HG02588 (cell line): Measurements from ENCODE around the gene RBM6.
"Not testable (repeated sequence)": the region's sequence is repeated elsewhere in the genome, so short reads cannot be mapped to it uniquely, and the experiment has no call there.

ENCODE experiments used
- ATAC-seq: cut with Tn5 transposase; IDR thresholded peaks from one replicate; pipeline ENCODE4 v1.9.1; 2021; ENCODE audit warnings: mild to moderate bottlenecking, moderate library complexity; ENCODE audit not compliant: unreplicated experiment

The RBM6 gene

DNA sequence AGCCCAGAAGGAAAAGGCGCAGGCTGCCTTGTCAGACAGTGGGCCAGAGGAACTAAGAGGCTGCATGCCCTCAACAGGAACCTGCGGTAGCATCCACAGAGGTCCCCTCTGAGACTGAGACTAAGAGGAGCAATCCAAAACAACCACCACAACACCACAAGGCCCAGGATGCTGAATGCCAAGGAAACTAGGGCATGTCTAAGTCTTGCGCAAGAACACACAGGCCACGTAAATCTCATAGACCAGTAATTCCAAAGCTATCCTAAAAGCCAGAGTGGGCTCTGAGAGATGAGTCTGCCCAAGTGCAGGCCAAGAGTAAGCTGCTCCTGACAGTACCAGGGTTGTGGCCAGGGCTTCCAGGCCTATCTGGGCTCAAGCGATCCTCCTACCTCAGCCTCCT lies 23.3 kb upstream of the RBM6 start:
- no peak for ATAC-seq

DNA sequence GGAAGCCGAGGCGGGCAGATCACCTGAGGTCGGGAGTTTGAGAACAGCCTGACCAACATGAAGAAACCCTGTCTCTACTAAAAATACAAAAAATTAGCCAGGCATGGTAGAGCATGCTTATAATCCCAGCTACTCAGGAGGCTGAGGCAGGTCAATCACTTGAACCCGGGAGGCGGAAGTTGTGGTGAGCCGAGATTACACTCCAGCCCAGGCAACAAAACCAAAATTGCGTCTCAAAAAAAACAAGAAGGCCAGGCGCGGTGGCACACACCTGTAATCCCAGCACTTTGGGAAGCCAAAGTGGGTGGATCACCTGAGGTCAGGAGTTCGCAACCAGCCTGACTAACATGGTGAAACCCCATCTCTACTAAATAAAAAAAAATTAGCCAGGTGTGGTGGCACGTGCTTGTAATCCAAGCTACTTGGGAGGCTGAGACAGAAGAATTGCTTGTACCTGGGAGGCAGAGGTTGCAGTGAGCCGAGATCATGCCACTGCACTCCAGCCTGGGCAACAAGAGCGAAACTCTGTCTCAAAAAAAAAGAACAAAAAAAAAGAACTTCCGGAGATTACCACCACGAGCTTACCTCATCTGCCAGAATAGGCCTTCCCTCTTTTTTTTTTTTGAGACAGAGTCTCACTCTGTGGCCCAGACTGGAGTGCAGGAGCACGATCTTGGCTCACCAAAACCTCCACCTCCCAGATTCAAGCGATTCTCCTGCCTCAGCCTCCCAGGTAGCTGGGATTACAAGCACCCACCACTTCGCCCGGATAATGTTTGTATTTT lies 22.0 kb upstream of the RBM6 start:
- not testable (repeated sequence) for ATAC-seq

DNA sequence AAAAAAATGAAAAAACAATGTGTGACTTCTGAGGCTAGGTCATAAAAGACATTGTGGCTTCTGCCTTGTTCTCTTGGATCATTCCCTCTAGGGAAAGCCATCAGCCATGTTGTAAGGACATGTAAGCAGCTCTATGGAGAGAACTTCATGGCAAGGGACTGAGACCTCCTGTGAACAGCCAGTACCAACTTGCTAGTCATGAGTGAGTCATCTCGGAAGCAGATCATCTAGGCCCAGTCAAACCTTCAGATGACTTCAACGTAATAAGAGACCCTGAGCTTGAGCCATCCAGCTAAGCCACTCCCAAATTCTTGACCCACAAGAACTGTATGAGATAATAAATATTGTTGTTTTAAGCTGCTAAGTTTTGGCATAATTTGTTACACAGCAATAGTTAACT lies 15.3 kb upstream of the RBM6 start:
- ATAC-seq = no peak

DNA sequence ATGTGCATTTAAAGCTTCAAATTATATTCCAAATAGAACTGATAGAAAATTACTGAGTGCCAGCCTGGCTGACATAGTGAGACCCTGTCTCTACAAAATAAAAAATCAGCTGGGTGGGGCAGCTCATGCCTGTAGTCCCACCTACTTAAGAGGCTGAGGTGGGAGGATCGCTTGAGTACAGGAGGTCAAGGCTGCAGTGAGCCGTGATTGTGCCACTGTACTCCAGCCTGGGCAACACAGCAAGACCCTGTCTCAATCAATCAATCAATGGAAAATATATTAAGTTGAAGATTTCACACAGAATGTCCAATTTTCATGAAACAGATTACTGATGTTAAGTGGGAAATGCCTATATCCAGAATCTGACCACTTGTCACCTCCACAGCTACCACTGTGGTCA lies 14.5 kb upstream of the RBM6 start:
- ATAC-seq = no peak

DNA sequence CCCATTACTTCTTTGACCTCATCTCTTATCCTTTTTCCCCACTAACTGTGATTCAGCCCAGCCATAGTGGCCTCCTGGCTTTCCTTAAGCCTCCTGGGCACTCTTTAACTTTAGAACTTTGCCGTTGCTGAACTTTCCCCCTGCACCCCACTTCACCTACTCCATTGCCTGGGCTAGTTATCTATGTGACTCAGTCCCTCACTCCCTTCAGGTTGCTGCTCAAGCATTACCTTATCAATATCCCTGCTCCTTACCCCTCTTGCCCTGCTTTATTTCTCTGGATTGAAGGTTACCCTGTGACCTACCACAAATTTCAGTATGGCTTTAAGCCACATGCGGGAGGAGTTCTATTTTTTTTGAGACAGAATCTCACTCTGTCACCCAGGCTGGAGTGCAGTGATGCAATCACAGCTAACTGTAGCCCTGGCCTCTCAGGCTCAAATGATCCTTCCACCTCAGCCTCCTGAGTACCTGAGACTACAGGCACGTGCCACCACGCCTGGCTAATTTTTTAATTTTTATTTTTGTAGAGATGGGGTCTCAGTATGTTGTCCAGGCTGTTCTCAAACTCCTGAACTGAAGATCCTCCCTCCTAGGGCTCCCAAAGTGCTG lies 13.7 kb upstream of the RBM6 start:
- ATAC-seq = no peak

DNA sequence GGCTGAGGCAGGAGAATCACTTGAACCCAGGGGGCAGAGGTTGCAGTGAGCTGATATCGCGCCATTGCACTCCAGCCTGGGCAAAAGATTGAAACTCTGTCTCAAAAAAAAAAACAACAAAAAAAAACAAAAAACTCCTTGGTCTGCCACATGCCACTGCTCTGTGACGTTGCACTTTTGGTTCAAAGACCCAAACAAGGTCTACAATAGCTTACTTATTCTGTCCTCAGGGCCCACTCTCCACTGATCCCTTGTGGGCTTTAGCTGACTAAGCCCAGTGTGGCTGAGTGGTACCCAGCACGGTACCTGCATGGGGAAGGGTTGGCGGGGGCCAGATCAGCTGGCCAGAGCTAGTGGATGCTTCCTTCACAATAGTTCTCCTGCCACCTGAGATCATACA lies 12.2 kb upstream of the RBM6 start:
- no peak for ATAC-seq

DNA sequence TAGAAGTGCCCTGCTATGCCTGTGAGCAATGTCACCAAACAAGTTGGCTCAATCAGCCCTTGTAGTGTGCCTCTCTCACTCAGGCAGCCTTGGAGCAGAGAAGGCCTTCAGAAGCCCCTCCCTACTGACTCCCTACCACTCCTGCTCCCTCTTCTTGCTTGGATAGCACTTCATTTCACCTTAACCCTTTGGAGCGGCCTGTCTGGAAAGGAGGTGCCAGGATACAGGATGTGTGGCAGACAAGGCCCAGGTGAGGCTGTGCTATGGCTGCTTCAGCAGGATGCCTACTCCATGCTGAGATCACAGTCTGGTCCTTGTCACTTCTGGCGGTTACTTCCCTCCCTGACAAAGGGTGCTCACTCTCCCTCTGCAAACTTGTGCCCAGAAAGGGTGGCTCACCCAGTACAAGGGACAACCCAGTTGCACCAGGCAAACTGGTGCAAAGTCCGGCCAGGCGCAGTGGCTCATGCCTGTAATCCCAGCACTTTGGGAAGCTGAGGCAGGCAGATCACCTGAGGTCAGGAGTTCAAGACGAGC lies 11.4 kb upstream of the RBM6 start:
- no peak for ATAC-seq

DNA sequence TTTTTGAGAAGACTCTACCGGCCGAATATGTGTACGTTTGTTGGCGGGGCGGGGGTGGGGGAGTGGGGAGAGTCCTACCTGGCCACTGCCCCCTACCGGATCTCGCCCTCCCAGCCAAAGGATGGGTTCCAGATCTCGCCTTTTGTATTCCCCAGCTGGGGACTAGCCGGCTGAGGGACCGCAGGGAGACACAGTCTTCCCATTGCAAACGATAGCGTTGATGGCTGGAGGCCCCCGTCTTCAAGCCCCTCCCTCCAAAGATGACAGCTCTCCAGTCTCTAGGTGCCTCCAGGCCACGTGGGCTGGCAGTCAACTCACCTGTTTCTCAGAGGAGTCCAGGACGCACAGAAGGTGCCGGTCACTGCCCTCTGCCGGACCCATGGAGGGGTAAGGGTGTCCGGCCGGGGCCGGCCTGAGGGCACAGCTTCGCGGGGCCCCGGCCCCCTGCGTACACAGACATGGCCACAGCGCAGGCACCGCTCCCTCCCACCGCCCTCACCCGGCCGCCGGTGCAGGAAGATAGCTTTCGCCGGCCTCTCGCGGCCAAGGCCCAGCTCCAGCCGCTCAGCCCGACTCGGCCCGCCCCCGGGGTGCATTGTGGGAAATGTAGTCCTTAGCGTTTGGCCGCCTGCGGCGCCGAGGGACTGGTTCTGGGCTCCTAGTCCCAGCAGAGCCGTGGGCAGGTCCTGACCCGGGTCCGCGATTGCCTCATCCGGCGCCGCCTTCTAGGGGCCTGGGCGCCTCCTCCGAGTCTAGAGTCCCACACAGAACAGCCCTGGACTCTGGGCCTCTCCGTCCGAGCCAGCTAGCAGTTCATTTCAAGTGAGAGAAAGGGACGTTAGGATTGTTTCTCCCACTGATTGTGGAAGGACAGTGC lies 10.4 kb upstream of the RBM6 start, which contains the start of gene MON1A:
TSS of gene MON1A (minus strand) at position 521 of the 877 bp plus-strand sequence. CDS start 16,465 bp downstream, outside the sequence.
- peak; percentile 94 for ATAC-seq

DNA sequence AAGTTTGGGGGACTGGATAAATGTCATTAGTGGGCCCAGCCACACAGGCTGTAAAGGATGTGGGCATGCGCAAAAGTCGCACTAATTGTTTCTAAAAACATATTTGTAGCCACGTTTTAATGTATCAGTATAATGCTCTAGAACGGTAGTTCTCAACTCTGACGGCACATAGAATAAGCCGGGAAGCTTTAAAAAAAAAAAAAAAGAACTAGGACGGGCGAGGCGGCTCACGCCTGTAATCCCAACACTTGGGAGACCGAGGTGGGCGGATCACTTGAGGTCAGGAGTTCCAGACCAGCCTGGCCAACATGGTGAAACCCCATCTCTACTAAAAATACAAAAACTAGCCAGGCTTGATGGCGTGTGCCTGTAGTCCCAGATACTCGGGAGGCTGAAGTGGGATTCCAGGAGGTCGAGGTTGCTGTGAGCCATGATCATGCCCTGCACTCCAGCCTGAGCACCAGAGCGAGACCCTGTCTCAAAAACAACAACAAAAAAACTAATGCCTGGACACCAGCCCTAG lies 9.7 kb upstream of the RBM6 start:
- ATAC-seq = no peak

DNA sequence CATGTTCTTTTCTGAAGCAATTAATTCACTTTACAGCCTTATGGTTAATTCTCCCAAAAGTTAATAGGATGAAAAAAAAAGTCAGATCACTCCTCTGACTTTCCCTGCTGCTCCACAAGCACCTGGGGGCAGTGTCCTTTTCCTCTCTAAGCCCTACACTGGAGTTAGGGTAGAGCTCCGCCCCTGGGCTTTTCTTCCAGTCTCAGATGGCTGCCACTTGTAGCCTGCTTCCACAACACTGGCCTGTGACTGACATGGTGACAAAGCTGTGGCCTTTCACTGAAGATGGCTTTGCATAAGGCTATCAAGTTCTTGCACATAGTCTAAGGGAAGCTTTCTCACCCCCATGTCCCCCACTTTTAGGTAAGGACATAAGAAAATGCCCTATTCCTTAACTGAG lies 9.0 kb upstream of the RBM6 start:
- no peak for ATAC-seq

DNA sequence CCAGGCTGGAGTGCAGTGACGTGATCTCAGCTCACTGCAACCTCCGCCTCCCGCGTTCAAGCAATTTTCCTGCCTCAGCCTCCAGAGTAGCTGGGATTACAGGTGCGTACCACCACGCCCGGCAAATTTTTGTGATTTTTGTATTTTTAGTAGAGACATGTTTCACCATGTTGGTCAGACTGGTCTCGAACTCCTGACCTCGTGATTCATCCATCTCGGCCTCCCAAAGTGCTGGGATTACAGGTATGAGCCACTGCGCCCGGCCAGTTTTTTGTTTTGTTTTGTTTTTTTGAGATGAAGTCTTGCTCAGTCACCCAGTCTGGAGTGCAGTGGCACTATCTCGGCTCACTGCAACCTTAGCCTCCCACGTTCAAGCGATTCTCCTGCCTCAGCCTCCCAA lies 7.7 kb upstream of the RBM6 start:
- not testable (repeated sequence) for ATAC-seq

DNA sequence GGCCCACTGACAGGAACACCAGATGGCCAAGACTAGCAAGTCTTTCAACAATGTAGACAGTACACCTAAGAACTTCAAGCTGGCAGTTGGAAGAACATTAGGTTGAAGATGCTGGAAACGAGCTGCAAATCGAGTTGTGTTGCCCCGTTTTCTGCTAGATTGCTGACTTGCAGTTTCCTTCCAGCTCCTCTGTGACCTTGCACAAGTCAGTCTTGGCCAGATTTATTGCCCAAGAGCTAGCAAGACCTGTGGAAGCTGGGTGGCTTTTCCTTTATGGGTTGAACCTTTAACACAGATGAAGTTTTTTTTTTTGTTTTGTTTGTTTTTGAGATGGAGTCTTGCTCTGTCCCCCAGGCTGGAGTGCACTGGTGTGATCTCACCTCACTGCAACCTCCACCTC lies 2.9 kb upstream of the RBM6 start:
- no peak for ATAC-seq

DNA sequence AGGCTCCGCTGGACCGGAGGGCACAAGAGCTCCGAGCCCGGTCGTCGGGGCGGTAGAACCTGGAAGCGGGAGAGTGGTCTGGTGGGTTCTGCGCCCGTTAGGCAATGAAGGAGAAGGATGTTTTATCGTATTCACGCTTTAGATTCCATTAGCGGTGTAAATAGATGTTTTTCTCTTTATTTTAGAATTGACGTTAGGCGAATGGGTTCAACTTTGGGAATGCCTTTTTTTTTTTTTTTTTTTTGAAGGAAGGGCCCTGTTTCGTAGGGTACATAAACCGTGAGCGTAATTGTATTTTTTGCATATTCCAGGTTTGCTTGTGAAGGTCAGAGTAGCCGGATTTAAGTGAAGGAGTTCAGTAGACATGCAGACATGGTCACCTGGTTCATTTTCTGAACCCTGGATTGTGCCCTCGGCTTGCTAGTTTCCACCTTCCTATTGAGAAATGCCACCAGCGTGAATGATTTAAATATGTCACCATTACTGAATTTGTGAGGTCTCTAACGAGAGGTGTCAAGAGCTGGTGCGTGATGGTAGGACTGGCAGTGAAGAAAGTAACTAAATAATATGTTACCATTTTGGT lies 808 bp downstream of the RBM6 start:
- ATAC-seq = no peak

DNA sequence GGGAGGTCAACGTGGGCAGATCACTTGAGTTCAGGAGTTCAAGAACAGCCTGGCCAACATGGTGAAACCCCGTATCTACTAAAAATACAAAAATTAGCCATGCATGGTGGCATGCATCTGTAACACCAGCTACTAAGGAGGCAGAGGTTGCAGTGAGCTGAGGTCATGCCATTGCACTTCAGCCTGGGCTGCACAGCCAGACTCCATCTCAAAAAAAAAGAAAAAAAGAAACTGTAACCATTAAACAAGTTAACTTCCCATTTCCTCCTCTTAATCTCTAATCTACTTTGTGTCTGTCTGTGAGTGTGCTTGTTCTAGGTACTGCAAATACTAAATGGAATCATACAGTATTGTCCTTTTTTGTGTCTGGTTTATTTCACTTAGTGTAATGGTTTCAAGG lies 2.7 kb downstream of the RBM6 start:
- no peak for ATAC-seq

DNA sequence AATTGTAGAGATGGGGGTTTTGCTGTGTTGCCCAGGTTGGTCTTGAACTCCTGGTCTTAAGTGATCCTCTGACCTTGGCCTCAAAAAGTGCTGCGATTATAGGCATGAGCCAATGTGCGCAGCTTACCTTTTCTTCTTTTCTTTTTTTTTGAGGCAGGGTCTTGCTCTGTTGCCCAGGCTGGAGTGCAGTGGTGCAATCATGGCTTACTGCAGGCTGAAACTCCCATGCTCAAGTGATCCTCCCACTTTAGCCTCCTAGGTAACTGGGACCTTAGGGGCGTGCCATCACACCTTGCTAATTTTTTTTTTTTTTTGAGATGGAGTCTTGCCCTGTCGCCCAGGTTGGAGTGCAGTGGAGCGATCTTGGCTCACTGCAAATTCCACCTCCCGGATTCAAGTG lies 13.0 kb downstream of the RBM6 start:
- no peak for ATAC-seq

DNA sequence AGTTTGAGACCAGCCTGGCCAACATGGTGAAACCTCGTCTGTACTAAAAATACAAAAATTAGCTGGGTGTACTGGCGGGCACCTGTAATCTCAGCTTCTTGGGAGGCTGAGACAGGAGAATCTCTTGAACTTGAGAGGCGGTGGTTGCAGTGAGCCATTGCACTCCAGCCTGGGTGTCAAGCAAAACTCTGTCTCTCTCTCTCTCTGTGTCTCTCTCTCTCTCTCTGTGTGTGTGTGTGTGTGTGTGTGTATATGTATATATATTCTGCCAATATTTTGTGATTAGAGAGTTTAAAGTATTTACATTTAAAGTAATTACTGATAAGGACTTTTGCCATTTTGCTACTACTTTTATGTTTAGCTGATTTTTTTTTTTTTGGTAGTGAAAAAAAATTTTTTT lies 15.7 kb downstream of the RBM6 start:
- ATAC-seq = no peak

DNA sequence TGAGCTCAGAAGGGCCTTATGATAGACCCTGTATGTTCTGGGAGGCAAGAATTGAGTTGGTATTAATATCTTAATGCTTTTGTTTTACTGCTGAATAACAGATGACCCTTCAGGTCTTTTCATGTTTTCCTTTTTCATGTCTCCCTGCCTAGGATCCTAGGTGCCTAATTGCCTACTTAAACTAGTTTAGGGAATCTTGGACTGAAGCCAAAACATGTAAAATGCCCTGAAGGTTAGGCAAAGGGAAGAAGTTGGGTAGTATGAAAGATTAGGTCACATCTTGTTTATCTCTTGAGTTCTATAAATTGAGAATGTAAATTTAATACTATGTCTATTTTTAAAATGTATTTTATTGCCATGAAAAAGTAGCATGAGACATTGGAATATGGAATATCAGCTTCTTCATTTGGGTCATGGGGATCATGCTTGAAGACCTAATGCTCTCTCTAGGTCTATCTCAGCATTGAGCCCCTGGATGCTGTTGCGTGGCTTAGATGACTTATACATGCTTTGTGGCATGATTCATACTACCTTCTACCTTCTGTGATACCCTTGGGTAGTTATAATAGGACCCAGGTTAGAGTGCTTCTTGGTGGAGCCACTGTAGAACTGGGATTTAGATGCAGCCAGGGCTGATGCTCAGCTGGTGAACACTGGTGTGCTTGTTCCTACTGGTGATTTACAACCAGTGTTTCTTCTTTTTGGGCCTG lies 26.4 kb downstream of the RBM6 start:
- no peak for ATAC-seq

DNA sequence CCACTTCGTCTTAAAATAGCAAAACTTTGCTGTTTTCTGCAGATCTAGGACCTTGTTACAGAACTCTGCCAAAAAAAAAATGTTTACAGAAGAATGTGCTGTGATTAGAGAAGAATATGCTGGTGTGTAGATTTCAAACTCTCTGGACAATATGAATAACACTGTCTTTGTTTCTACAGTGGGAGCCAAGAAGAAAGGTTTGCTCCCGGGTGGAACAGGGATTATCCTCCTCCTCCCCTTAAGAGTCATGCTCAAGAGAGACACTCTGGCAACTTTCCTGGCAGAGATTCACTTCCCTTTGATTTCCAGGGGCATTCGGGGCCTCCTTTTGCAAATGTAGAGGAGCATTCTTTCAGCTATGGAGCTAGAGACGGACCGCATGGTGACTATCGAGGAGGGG lies 27.3 kb downstream of the RBM6 start:
- no peak for ATAC-seq

DNA sequence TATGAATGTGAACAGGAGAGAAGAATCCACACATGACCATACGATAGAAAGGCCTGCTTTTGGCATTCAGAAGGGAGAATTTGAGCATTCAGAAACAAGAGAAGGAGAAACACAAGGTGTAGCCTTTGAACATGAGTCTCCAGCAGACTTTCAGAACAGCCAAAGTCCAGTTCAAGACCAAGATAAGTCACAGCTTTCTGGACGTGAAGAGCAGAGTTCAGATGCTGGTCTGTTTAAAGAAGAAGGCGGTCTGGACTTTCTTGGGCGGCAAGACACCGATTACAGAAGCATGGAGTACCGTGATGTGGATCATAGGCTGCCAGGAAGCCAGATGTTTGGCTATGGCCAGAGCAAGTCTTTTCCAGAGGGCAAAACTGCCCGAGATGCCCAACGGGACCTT lies 28.4 kb downstream of the RBM6 start:
- no peak for ATAC-seq

DNA sequence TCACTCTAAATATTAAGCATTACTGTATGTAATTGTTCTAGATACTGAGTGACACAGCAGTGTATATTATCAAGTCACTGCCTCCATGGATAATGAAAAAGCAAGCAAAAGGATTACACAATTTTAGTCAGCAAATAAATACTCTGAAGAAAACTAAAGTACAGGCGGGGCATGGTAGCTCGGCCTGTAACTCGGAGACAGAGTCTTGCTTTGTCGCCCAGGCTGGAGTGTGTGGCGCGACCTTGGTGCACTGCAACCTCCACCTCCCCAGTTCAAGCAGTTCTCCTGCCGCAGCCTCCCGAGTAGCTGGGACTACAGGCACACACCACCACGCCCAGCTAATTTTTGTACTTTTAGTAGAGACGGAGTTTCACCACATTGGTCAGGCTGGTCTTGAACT lies 32.7 kb downstream of the RBM6 start:
- ATAC-seq = no peak
